Keratinocyte (primary cell): Measurements from ENCODE around the gene PCNX1. TPM values are rescaled to one million over a fixed set of nuclear protein-coding genes. Genes with fewer than 3 reads are reported as not detected.
"Not testable (repeated sequence)": the region's sequence is repeated elsewhere in the genome, so short reads cannot be mapped to it uniquely, and the experiment has no call there.

Experiments used
- DNase-seq: peaks from one replicate; pipeline ENCODE4 v3.0.0-alpha.2; 2011; ENCODE audit warnings: low read depth, missing footprints, low spot score
- FAIRE-seq: peaks from 2 replicates; lab custom pipeline; 2011; peaks lifted over from hg19 to GRCh38; lab: Jason Lieb, UNC
- H2AFZ ChIP-seq: 2 replicates; pipeline ENCODE4 v1.6.0; 2012; ENCODE audit warnings: low read length, control low read depth, inconsistent platforms; ENCODE audit not compliant: control insufficient read depth
- H3K27ac ChIP-seq: 2 replicates; pipeline ENCODE4 v1.5.1; 2011; ENCODE audit warnings: low read length; ENCODE audit not compliant: control insufficient read depth, insufficient read depth
- H3K27me3 ChIP-seq: 3 replicates; pipeline ENCODE4 v1.6.0; 2011; ENCODE audit warnings: low read length; ENCODE audit not compliant: control insufficient read depth, insufficient read depth; ENCODE audit errors: extremely low read depth
- H3K36me3 ChIP-seq, 2 experiments: 2 replicates in 1 of 2; 3 replicates in 1 of 2; pipeline ENCODE4 v1.5.1; 2011; ENCODE audit warnings: low read length in 2 of 2, mild to moderate bottlenecking in 1 of 2; ENCODE audit not compliant: control insufficient read depth in 2 of 2, insufficient read depth in 2 of 2; ENCODE audit errors: extremely low read depth in 1 of 2
- H3K4me1 ChIP-seq: 3 replicates; pipeline ENCODE4 v1.5.1; 2011; ENCODE audit warnings: low read length; ENCODE audit not compliant: control insufficient read depth, insufficient read depth; ENCODE audit errors: extremely low read depth
- H3K4me2 ChIP-seq: 3 replicates; pipeline ENCODE4 v1.6.0; 2011; ENCODE audit warnings: low read depth, low read length; ENCODE audit not compliant: control insufficient read depth, insufficient read depth; ENCODE audit errors: extremely low read depth
- H3K4me3 ChIP-seq, 3 experiments: fragments of 200-600 bp in 1 of 3; sonication (generic) in 1 of 3; 2 replicates in 2 of 3; 3 replicates in 1 of 3; pipeline ENCODE4 v1.5.1; 2011 to 2016; ENCODE audit warnings: low read length in 3 of 3, mild to moderate bottlenecking in 3 of 3, control low read depth in 2 of 3, inconsistent platforms in 1 of 3, low read depth in 1 of 3, mixed read lengths in 1 of 3, mixed run types in 1 of 3, moderate library complexity in 1 of 3; ENCODE audit not compliant: control insufficient read depth in 2 of 3, insufficient read depth in 2 of 3; ENCODE audit errors: extremely low read depth in 1 of 3
- H3K79me2 ChIP-seq: 2 replicates; pipeline ENCODE4 v1.6.0; 2012; ENCODE audit warnings: low read length; ENCODE audit not compliant: control insufficient read depth, insufficient read depth
- H3K9ac ChIP-seq: 3 replicates; pipeline ENCODE4 v1.6.0; 2011; ENCODE audit warnings: low read length; ENCODE audit not compliant: control insufficient read depth, insufficient read depth; ENCODE audit errors: extremely low read depth
- H3K9me1 ChIP-seq: 3 replicates; pipeline ENCODE4 v1.6.0; 2011; ENCODE audit warnings: low read length; ENCODE audit not compliant: control insufficient read depth, insufficient read depth; ENCODE audit errors: extremely low read depth
- H3K9me3 ChIP-seq: 2 replicates; pipeline ENCODE4 v1.5.1; 2012; ENCODE audit warnings: low read depth, low read length; ENCODE audit not compliant: control insufficient read depth
- H4K20me1 ChIP-seq: 3 replicates; pipeline ENCODE4 v1.6.0; 2011; ENCODE audit warnings: low read length; ENCODE audit not compliant: control insufficient read depth, insufficient read depth; ENCODE audit errors: extremely low read depth
- EZH2 ChIP-seq: IDR thresholded peaks from one replicate; pipeline ENCODE4 v1.6.1; 2012; ENCODE audit warnings: inconsistent platforms, mild to moderate bottlenecking, low read length, moderate library complexity
- dilution Hi-C: fragments of 300-500 bp; cut with MboI; formaldehyde crosslinking; loops from one replicate; pipeline ENCODE4 v1.7.0; 2020; ENCODE audit warnings: low sequenced_read_pairs; ENCODE audit not compliant: extremely low pct_ligation_motif_present
- polyA plus RNA-seq, 5 experiments: library from polyadenylated mRNA; depleted of rRNA in 3 of 5; stranded (reverse) in 3 of 5; stranded (forward) in 1 of 5; unstranded in 1 of 5; fragments of >200 nt; gene quantifications; 1 replicate in 1 of 5; 2 replicates in 3 of 5; 3 replicates in 1 of 5; pipeline versions ENCODE4 v1.2.1 to v1.2.3, GENCODE V29; 2011 to 2012; ENCODE audit warnings: missing spikeins in 2 of 5, low read depth in 1 of 5, low replicate concordance in 1 of 5
- TF ChIP-seq, protein P1 (sequence below), 3 experiments: IDR thresholded peaks in 1 of 3; conservative IDR thresholded peaks in 1 of 3; optimal IDR thresholded peaks in 1 of 3; 2 replicates in 2 of 3; 3 replicates in 1 of 3; pipeline versions ENCODE3 to v1.5.1; 2011; ENCODE audit warnings: low read length in 3 of 3, mild to moderate bottlenecking in 3 of 3, moderate library complexity in 2 of 3, control low read depth in 1 of 3, inconsistent platforms in 1 of 3; ENCODE audit not compliant: insufficient read depth in 2 of 3; ENCODE audit errors: extremely low read depth in 1 of 3

PCNX1 gene
- polyA plus RNA-seq, 1 donor (not counting 4 experiments of a cell fraction or from before 2014, with no cell fraction given) = 39.8 TPM

DNA sequence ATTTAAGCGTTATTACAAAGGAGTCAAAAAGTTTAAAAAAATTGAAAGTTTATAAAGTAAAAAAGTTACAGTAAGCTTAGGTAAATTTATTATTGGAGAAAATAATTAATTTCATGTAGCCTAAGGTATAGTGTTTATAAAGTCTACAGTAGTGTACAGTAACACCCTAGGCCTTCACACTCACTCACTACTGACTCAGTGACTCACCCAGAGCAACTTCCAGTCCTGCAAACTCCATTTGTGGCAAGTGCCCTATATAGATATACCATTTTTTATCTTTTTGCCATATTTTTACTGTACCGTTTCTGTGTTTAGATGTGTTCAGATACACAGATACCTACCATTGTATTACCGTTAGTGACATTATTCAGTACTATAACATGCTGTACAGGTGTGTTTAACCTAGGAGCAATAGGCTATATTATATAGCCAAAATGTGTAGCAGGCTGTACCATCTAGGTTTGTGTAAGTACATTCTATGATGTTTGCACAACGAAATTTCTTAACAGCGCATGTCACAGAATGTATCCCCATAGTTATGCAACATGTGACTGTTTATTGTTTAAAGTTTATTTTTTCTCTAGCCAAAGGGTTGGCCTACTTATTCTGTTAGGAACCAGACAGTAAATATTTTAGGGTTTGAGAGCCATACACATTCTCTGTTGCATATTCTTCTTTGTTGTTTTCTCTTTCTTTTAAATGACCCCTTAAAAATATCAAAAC lies 155.5 kb downstream of the PCNX1 start:
- DNase-seq = no peak
- Histone ChIP-seq H3K4me2 (no peak overlapping the region), H3K79me2 (no peaks in the 10 kb centered on the region), H3K4me3 (no peak overlapping the region), H3K27me3 (no peaks in the 10 kb centered on the region), H2AFZ (no peak overlapping the region), H3K9me3 (no peaks in the 10 kb centered on the region), H3K27ac (peak overlapping the region; percentile 4), H3K4me1 (peaks cover 12% of the 10 kb centered on the region), H4K20me1 (no peaks in the 10 kb centered on the region), H3K9me1 (no peaks in the 10 kb centered on the region), H3K9ac (no peak overlapping the region), H3K36me3 (peaks cover 9 to 19% of the 10 kb centered on the region in 2 experiments)
- dilution Hi-C loops = no loop called here
- FAIRE-seq = no peak
- TF ChIP-seq EZH2 = no peak
- TF ChIP-seq, protein P1, sequence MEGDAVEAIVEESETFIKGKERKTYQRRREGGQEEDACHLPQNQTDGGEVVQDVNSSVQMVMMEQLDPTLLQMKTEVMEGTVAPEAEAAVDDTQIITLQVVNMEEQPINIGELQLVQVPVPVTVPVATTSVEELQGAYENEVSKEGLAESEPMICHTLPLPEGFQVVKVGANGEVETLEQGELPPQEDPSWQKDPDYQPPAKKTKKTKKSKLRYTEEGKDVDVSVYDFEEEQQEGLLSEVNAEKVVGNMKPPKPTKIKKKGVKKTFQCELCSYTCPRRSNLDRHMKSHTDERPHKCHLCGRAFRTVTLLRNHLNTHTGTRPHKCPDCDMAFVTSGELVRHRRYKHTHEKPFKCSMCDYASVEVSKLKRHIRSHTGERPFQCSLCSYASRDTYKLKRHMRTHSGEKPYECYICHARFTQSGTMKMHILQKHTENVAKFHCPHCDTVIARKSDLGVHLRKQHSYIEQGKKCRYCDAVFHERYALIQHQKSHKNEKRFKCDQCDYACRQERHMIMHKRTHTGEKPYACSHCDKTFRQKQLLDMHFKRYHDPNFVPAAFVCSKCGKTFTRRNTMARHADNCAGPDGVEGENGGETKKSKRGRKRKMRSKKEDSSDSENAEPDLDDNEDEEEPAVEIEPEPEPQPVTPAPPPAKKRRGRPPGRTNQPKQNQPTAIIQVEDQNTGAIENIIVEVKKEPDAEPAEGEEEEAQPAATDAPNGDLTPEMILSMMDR (optimal IDR thresholded peaks at IDR 0.05 in 1 of 3, IDR thresholded peaks at IDR 0.05 in 1 of 3, conservative IDR thresholded peaks at IDR 0.05 in 1 of 3; ENCODE audit: extremely low read depth in 1 of 3, insufficient read depth in 2 of 3, low read length in 3 of 3) = no peak

DNA sequence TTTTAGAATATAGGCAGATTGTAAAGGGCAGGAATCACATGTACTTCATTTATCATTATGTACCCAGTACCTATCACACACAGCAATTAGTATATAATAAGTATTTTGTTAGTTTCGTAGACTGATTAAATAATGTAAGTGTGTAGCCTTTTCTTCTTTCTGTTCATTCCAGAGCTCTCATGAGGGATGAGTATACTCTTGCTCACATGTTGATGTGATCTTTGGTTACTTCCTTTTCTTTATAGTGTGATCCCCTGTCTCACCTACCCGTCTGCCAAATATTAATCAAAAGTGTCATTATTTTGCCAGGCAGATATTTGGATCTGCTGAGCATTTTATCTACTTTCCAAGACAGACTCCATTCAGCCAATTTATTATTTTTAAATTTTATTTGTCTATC lies 156.1 kb downstream of the PCNX1 start:
- Histone ChIP-seq H3K27ac (peak overlapping the region; percentile 4), H3K79me2 (no peaks in the 10 kb centered on the region), H3K27me3 (no peaks in the 10 kb centered on the region), H3K4me3 (no peak overlapping the region), H3K4me2 (no peak overlapping the region), H3K9me1 (no peaks in the 10 kb centered on the region), H3K9ac (no peak overlapping the region), H3K9me3 (no peaks in the 10 kb centered on the region), H3K36me3 (peaks cover 9 to 16% of the 10 kb centered on the region in 2 experiments), H2AFZ (no peak overlapping the region), H4K20me1 (no peaks in the 10 kb centered on the region), H3K4me1 (peaks cover 12% of the 10 kb centered on the region)
- dilution Hi-C loops = no loop called here
- DNase-seq = no peak
- no peak for FAIRE-seq
- TF ChIP-seq, protein P1 (optimal IDR thresholded peaks at IDR 0.05 in 1 of 3, IDR thresholded peaks at IDR 0.05 in 1 of 3, conservative IDR thresholded peaks at IDR 0.05 in 1 of 3; ENCODE audit: extremely low read depth in 1 of 3, insufficient read depth in 2 of 3, low read length in 3 of 3) = no peak
- TF ChIP-seq EZH2 = no peak

DNA sequence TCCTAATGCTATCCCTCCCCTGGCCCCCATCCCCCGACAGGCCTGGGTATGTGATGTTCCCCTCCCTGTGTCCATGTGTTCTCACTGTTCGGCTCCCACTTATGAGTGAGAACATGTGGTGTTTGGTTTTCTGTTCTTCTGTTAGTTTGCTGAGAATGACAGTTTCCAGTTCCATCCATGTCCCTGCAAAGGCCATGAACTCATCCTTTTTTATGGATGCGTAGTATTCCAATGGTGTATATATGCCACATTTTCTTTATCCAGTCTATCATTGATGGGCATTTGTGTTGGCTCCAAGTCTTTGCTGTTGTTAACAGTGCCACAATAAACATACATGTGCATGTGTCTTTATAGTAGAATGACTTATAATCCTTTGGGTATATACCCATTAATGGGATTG lies 157.5 kb downstream of the PCNX1 start:
- H3K27ac ChIP-seq, H3K9me3 ChIP-seq, H3K4me2 ChIP-seq, H3K9ac ChIP-seq, H3K79me2 ChIP-seq, DNase-seq, FAIRE-seq, dilution Hi-C loops, H3K27me3 ChIP-seq, H4K20me1 ChIP-seq, H2AFZ ChIP-seq, H3K9me1 ChIP-seq, H3K4me3 ChIP-seq: not testable (repeated sequence)
- Histone ChIP-seq H3K4me1 (peaks cover 15% of the 10 kb centered on the region), H3K36me3 (peaks cover 9 to 14% of the 10 kb centered on the region in 2 experiments)
